AML-193 (cell line): ENCODE results near the gene JMY.

Source experiments
- DNase-seq, 2 experiments: peaks; one replicate each; lab custom pipeline; 2025; lab: John Stamatoyannopoulos, UW

Gene JMY

GRCh38 chr5:79287907-79288306 is 52.0 kb downstream of the JMY start:
- no peak for DNase-seq

- no peak for DNase-seq
These were observed 59.1 kb downstream of the JMY start for GRCh38 chr5:79295029-79295428.

- DNase-seq = no peak
These were observed 61.7 kb downstream of the JMY start for GRCh38 chr5:79297661-79298060.

GRCh38 chr5:79301046-79301712 is 65.2 kb downstream of the JMY start:
- DNase-seq = no peak

GRCh38 chr5:79302454-79302853 is 66.5 kb downstream of the JMY start:
- no peak for DNase-seq

- DNase-seq = no peak
These were observed 69.8 kb downstream of the JMY start for GRCh38 chr5:79305706-79306105.

- no peak for DNase-seq
These were observed 83.1 kb downstream of the JMY start for GRCh38 chr5:79318935-79319614.

- DNase-seq = no peak
These were observed 93.5 kb downstream of the JMY start for GRCh38 chr5:79329453-79329852.

GRCh38 chr5:79330071-79330470 is 94.1 kb downstream of the JMY start:
- no peak for DNase-seq

- no peak for DNase-seq
These were observed 98.1 kb downstream of the JMY start for GRCh38 chr5:79333852-79334557.

GRCh38 chr5:79346420-79346824 is 110.5 kb downstream of the JMY start:
- no peak for DNase-seq

- DNase-seq = no peak
These were observed 113.1 kb downstream of the JMY start for GRCh38 chr5:79349047-79349446.

GRCh38 chr5:79349881-79350280 is 114.0 kb downstream of the JMY start:
- no peak for DNase-seq

GRCh38 chr5:79357398-79357797 is 121.5 kb downstream of the JMY start:
- no peak for DNase-seq
